HT-29 (cell line): ENCODE results near the gene HCRTR2. TPM values are rescaled to one million over a fixed set of nuclear protein-coding genes. Genes with fewer than 3 reads are reported as not detected.
"Not testable (repeated sequence)": the region's sequence is repeated elsewhere in the genome, so short reads cannot be mapped to it uniquely, and the experiment has no call there.

Experiments used
- DNase-seq: peaks from one replicate; pipeline ENCODE4 v3.0.0-alpha.2; 2015; ENCODE audit warnings: low spot score
- total RNA-seq: library from RNA; depleted of rRNA; stranded (reverse); fragments of >200 nt; shearing (Covaris generic); gene quantifications from 2 replicates; pipeline ENCODE4 v1.2.3, GENCODE V29; 2014

The HCRTR2 gene
- total RNA-seq, 1 experiment from 2014 or later, result not detected

DNA sequence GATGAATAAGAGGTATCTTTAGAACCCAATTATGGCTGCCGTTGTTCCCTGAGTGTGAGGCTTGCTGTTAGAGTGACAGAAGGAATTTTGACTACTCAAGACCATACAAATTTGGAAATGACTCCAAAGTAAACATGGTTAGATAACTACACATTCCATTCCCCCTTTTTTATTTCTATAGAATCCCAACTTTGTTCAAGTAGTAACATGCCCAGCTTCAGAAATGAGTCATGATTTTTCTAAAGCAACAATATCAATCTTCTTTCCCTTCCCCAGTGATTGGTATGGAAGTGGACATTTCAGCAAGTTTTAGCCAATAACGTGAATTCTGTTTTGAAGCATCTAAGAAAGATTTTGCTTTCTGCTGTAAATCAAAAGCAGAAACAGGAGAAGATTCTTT is 37.8 kb downstream of the HCRTR2 start:
- DNase-seq, result no peak

DNA sequence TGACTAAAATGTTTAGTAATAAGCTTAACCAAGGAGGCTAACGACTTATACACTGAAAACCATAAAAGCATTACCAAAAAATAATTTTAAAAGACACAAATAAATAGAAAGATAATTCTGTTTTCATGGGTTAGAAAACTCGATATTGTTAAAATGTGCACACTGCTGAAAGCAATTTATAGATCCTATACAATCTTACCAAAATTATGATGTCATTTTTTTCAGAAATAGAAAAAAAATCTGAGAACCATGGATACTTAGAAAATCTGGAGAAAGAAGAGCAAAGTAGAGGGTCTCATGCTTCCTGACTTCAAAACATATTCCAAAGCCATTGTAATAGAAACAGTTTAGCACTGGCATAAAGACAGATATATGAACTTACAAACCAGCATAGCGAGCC is 46.6 kb downstream of the HCRTR2 start:
- no peak for DNase-seq

DNA sequence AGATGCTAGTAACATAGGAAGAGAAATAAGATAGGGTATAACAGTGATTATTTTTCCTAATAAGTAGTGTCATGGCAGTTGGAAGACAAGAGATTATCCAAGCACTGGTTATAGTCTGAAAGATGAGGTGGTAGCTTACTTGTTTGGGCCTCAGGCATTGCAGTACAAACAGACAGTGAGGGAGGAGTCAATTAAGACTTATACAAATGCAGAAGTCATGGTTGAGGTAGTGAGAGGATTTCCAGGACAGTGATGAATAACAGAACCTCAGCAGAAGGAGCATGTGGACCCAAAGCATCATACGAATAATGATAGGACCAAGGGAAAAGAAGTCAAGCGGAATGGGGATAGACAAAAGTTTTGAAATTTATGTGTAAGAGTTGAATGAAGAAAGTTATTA is 53.5 kb downstream of the HCRTR2 start:
- no peak for DNase-seq

DNA sequence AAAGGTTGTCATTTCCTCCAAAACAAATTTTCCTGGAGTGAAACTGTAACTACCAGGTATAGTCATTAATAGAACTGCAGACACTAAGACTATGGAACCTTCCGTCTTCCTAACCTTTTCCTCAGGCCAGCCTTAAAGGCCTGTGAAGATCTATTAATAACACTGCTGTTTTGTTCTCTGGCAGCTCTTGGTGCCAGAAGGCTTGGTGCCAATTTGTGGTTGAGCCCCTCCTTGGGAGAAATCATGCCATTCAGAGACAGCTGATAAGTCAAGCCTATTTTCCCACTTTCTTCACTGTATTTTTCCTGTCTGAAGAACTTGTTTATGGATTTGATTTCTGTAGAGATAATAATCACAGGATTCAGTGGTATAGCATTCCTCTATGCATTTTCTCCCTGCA is 64.8 kb downstream of the HCRTR2 start:
- peak; percentile 9 for DNase-seq

DNA sequence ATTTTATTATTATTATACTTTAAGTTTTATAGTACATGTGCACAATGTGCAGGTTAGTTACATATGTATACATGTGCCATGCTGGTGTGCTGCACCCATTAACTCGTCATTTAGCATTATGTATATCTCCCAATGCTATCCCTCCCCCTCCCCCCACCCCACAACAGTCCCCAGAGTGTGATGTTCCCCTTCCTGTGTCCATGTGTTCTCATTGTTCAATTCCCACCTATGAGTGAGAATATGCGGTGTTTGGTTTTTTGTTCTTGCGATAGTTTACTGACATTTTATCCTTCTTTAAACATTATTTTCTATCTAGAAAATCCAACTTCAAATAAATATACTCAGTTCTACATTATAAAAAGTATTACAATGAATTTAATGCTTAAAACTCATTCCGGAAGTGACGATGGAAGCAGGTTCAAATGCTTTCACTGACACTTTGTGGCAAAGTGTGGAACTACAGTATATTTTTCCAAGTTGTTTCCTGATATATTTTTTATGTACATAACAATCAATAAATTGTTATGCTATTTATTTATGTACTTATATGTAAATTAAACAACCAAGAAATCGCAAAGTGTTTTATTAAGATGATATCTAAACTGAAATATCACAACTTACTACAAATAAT is 66.8 kb downstream of the HCRTR2 start:
- DNase-seq, result peak; percentile 64

DNA sequence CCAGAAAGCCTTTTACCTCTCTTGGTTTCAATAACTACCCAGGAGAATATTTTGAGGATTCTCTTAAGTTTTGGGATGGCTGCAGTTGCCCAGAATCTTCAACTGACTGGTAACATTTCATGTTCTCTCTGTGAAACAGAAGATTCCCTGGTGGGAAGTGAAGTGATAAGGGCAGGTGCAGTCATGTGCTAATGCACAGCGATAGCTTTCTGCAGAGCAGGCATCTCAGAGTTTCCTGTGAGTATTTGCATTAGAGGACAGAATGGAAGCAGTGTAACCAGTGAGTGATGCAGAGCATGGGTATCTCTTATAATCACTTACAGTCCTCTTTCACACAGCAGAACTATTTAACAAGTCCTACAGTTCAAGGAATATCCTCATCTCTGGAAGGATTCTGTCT is 76.1 kb downstream of the HCRTR2 start:
- no peak for DNase-seq

DNA sequence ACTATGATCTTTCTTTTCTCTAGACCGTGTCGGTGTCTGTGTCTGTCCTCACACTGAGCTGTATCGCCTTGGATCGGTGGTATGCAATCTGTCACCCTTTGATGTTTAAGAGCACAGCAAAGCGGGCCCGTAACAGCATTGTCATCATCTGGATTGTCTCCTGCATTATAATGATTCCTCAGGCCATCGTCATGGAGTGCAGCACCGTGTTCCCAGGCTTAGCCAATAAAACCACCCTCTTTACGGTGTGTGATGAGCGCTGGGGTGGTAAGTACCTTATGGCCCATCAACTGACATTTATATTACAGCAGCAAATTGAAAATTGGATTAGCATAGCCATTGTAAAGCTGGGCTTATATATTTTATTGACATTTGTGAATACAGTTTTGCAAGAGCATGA is 80.8 kb downstream of the HCRTR2 start:
- DNase-seq, result no peak

DNA sequence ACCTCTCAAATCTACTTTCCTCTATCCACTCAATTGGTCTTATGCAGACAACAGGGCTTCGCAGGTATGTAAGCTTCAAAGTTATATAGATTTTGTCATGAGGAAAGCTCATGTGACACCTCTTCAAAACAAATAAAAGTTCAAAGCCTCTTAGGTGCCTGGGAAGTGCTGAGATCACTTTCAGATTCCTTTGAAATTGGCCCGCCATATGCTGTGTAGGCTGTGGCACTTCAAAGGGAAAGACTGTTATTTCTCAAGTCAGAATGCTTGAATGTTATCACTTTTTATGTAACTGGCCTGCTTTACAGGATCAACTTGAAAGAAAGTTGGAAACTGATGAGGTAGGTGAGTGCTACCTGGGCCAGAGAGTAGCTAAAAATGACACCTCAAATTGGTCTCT is 85.9 kb downstream of the HCRTR2 start:
- no peak for DNase-seq

DNA sequence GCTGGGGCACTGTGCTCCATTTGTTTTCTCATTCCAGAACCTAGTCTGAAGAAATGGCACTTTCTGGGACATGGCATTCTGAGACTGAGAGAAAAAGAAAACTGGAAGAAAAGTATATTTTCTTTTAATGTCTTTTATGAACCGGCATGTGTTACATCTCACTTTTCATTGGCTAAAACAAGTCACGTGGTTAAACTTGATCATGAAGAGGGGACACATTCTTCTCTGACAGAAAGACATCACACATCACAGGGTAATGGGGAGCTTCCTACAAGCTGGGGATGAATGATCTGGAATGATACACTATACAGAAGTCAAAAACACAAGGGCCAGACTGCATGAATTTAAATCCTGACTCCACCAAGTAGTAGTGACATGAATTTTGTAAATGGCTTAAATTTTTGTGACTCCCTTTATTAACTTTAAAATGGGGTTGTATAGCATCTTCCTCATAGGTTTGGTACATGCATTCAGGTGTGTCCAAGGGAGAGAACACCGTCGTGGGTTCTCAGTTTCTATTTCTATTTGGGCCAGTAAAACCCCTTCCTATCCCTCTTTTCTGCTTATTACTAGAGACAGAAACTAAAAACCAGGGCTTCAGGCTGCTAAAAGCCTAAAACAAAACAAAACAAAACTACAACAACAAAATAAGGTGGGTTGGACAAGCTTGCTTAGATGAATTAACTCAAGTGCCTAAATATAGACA is 91.2 kb downstream of the HCRTR2 start:
- no peak for DNase-seq

DNA sequence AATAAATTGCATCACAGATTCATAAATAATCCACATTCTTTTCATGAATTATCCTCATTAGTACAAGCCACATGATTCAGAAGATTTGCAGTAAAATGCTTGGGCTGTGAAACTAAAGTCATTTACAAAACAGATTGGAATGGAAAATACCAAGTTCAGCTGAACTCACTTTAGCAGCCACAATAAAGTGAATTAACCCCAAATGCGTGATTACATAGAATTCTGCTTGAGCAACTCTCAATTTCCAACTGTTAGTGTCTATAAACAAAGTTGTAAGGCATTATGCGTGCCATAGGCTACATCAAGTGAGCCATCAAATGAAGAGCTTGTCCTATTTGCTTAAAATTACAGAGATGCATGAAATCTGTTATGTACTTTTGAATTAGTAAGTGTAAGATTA is 92.6 kb downstream of the HCRTR2 start:
- DNase-seq, result no peak

DNA sequence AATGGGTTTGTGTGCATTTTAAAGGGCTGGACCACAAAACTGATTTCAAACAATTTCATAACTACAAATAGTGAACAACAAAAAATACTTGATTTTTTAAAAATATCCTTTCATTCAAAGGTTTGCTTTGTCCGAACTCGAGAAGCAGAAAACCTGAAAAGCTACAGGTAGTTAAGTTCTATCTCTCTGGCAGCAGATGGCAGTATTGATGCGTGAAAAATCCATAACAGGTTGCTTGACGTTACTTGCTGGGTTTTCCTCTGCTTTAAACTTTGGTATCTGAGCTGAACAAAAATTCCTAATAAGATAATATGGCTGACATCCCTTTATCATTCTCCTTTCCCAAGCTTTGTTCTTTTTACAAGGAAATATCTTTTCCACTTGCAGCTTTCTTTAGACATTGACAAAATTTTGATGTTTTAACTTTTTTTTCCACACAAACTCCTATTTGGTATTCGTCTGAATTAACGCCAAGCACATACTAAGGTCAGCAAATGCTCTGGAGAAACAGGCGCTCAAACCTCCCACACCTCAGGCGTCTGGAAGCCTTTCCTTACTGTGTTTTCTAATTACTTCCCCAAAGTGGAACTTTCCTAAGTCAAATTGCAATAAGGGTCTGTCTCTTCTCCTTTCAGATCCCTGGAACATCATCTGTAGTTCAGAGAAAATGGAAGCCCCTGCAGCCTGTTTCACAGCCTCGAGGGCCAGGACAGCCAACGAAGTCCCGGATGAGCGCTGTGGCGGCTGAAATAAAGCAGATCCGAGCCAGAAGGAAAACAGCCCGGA is 102.6 kb downstream of the HCRTR2 start:
- DNase-seq, result peak; percentile 45

DNA sequence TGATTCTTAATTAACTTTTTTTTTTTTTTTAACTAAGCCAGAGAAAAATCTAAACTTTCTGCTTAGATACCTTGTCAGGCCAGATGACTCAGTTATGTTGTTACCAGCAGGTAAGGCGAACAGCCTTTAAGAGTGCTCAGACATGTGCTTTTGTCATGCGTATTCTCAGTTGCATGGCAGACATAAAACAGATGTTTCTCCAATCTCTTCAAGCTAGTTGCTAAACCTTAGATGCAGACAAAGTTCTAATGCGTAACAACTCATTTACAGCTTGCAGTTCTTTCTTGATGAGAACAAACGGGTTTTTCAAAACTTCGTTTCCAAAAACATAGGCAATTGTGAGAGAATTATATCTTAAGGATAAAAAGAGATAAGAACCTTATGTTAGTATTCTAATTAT is 103.3 kb downstream of the HCRTR2 start:
- no peak for DNase-seq

DNA sequence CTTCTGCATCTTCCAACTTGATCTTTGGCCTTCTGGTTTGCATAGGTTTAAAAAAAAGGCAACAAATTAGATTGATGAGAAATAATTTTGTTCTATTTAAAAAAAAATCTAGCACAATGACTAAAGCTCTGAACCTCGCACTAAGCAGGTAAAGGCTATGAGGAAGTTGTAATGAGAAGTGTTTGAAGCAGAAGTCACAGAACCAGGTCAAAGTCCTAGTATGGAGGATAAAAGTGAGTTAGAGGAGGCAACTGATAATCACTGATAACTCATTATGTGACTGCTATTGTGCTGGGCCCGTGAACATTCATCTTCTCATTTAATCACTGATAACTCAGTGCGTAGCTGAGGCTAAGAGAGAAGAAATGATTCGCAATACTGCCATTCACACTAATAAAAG is 106.9 kb downstream of the HCRTR2 start:
- peak; percentile 28 for DNase-seq

DNA sequence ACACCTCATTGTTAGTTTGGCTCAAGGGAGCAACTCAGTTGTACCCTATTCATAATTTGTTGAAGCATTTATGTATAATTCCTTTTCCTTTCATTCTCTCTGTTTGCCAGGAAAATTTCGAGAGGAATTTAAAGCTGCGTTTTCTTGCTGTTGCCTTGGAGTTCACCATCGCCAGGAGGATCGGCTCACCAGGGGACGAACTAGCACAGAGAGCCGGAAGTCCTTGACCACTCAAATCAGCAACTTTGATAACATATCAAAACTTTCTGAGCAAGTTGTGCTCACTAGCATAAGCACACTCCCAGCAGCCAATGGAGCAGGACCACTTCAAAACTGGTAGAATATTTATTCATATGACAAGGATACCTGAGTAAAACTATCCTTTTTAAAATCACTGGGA is 107.8 kb downstream of the HCRTR2 start:
- DNase-seq, result no peak

DNA sequence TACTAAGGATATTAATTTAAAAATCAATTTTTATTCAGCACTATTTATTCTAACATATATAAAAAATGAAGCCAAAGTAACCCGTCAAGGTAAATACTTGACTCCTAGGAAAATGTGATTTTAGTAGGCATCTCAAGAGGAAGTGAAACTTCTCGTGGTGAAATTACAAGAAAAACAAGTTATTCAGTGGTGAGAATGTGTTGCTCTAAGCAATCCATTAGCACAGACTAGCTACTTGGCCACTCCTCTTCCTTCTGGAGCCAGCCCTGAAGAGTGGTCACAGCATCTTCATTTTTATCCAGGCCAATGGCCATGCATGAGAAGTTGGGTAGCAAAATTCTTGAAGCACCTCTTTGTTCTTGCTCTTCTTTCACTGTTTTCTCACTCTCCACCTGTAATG is 112.5 kb downstream of the HCRTR2 start:
- DNase-seq, result no peak

DNA sequence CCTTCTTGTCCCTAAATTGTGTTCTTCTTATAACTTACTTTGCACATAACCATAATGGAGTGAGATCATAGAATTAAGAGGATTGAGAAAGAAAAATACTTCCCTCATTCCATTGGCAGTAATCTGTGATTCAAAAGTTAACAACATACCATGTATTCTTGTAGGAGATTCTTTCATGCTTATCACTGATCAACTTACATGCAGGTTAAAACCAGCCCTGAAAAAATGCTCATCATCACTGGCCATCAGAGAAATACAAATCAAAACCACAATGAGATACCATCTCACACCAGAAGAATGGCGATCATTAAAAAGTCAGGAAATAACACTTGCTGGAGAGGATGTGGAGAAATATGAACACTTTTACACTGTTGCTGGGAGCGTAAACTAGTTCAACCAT is 116.4 kb downstream of the HCRTR2 start:
- no peak for DNase-seq

DNA sequence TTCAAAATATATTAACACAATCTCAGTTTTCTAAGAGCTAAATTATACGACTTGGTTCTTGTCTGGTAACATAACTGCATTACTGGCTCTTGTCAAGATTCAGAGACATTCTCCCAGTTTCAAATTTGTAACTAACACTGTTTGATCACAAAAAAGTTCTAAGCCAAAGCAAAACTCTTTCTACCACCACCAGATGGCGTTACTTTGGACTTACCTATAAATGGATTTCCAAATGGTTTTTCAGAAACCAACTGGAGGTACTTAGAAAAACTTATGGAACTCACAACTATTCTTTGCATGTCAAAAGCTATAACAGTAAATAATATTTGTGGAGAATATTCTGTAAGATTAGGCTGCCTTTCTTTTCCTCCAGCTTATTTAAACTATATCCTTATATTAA is 118.8 kb downstream of the HCRTR2 start:
- DNase-seq, result peak; percentile 13

DNA sequence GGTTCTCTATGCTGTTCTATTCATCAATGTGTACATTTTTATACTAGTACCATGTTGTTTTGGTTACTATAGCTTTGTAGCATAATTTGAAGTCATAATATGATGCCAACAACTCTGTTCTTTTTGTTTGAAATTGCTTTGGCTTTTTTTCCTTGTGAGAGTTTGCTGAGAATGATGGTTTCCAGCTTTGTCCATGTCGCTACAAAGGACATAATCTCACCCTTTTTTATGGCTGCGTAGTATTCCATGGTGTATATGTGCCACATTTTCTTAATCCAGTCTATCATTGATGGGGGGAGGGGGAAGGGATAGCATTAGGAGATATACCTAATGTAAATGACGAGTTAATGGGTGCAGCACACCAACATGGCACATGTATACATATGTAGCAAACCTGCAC is 122.9 kb downstream of the HCRTR2 start:
- DNase-seq, result not testable (repeated sequence)

DNA sequence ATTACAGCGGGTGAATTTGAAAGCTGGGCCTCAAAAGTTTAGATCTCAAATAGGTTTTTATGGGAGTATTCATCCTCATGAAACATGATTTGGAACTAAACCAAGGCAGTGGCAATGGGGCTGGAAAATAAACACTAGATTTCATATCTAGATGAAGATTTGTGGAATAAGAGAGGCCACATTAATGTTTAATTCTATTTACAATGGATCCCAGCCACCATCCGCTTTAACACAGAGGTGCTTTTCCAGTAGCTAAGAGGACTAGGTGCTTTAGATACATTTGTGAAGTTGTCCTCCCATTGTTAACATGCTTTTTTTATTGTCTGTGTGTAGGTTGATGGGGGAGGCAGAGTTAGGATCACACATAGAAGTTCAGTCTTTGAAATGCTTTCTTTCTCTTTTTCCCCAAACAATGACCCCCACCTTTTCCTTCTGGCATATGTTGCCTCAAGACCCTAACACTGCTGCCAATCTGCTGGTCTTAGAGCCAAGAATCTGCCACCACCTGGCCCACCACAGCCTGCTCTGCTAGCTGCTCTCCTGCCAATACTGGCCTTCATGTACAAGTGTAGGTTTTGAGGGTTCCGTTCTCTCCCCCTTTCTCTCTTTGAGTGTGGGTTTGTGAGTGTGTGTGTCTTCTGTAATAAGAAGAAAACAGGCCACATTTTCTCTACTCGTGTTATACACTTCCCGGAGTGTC is 125.1 kb downstream of the HCRTR2 start:
- DNase-seq, result no peak

DNA sequence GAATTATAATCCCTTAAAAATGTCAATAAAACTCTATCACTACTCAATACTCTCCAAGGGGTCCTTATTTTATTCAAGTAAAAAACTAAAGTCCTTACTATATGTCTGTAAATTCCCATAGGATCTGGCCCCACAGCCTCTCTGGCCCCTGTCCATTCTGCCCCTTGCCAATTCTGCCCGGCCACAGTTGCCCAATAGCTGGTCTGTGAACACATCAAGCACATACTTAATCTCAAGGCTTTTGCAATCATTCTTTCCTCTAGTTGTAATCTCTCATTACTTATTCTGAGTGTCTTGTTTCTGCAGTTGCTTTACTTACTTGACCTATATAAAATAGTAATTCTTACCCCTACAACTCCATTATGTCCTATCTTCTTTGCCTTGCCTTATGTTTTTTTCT is 130.4 kb downstream of the HCRTR2 start:
- DNase-seq, result no peak

DNA sequence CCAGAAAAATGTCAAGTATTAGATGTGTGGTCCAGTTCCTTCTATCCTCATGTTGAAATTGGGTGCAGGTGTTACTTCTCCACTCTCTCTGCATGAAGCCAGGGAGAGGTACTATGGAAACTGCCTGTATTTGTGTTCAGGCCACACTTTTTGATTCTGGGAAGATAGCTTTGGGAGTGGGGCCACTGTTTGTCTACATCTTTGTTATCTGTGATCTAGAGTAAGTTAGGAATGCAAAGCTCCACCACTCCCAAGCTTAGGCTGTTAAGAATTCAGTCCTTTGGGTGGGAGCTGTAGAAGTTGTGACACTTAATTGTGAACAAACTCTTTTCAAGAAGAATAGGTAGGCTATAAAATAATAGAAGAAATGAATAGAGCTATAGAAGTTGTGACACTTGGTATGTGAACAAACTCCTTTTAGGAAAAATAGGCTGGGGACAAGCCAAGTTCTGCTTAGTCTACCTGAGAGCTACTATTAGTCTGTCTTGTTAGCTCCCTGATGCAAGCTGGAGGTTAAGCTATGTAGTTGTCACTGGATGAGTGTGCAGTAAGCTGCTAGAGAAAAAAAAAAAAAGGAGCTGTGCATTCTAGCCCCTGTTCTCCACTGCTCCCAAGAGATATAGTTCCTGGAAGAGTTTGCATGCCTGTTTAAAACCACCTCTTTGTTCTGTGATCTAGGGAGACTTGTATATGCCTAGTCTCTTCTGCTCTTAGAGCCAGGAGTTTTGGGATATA is 145.8 kb downstream of the HCRTR2 start:
- DNase-seq, result no peak

DNA sequence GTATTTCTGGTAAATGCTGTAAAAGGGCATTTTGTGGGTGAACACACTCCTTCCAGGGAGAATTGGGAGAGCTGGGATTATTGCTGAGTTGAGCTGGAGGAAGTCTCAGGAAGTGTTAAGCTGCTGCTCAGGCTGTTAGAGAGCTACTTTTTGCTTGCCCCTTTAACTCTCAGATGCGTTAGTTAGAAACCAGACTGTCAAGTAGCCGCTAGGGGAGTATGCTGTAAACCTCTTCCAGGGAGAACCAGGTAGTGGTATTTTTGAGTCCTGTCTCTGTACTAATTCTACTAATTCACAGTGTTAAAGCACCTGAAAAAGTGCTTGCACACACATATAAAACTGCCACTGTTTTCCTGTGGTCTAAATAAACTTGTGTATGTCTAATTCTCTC is 146.4 kb downstream of the HCRTR2 start:
- DNase-seq, result no peak
